Fibroblast of skin of abdomen (primary cell): ENCODE measurements around the gene SCAI.
"Not testable (repeated sequence)": the region's sequence is repeated elsewhere in the genome, so short reads cannot be mapped to it uniquely, and the experiment has no call there.

Source experiments
- DNase-seq: peaks from one replicate; pipeline ENCODE4 v3.0.0-alpha.2; 2013

SCAI gene

GRCh38 chr9:125106285-125106893 is 36.9 kb downstream of the SCAI start:
- peak; percentile 70 for DNase-seq

GRCh38 chr9:125103770-125104460 is 39.4 kb downstream of the SCAI start:
- DNase-seq = no peak

- DNase-seq = no peak
These were observed 40.3 kb downstream of the SCAI start for GRCh38 chr9:125103021-125103420.

GRCh38 chr9:125100822-125101221 is 42.5 kb downstream of the SCAI start:
- DNase-seq = no peak

GRCh38 chr9:125099816-125100215 is 43.5 kb downstream of the SCAI start:
- DNase-seq = no peak

GRCh38 chr9:125095821-125096443 is 47.4 kb downstream of the SCAI start:
- DNase-seq = no peak

GRCh38 chr9:125091121-125091520 is 52.2 kb downstream of the SCAI start:
- no peak for DNase-seq

- no peak for DNase-seq
These were observed 54.0 kb downstream of the SCAI start for GRCh38 chr9:125089331-125089730.

- no peak for DNase-seq
These were observed 54.6 kb downstream of the SCAI start for GRCh38 chr9:125088752-125089151.

- no peak for DNase-seq
These were observed 57.4 kb downstream of the SCAI start for GRCh38 chr9:125085703-125086477.

- not testable (repeated sequence) for DNase-seq
These were observed 61.1 kb downstream of the SCAI start for GRCh38 chr9:125082197-125082596.

- DNase-seq = not testable (repeated sequence)
These were observed 62.5 kb downstream of the SCAI start for GRCh38 chr9:125080797-125081196.

- DNase-seq = no peak
These were observed 63.4 kb downstream of the SCAI start for GRCh38 chr9:125079931-125080330.

GRCh38 chr9:125075997-125076396 is 67.3 kb downstream of the SCAI start:
- DNase-seq = no peak

GRCh38 chr9:125074976-125075375 is 68.4 kb downstream of the SCAI start:
- peak; percentile 15 for DNase-seq

- peak; percentile 18 for DNase-seq
These were observed 76.3 kb downstream of the SCAI start for GRCh38 chr9:125066839-125067619.

- DNase-seq = no peak
These were observed 81.9 kb downstream of the SCAI start for GRCh38 chr9:125061391-125061790.

GRCh38 chr9:125049212-125050049 is 93.9 kb downstream of the SCAI start:
- DNase-seq = no peak

- DNase-seq = no peak
These were observed 99.7 kb downstream of the SCAI start for GRCh38 chr9:125043631-125044030.

GRCh38 chr9:125043148-125043547 is 100.2 kb downstream of the SCAI start:
- DNase-seq = no peak

- DNase-seq = no peak
These were observed 105.2 kb downstream of the SCAI start for GRCh38 chr9:125038166-125038565.
